Measurements from ENCODE around the gene FAM241B. TPM values are rescaled to one million over a fixed set of nuclear protein-coding genes. Genes with fewer than 3 reads are reported as not detected.

The FAM241B gene
- total RNA-seq, 1 donor from 2014 or later = 0.98 TPM

- no peak overlapping the region for H3K4me3 ChIP-seq
- TF ChIP-seq POLR2A (IDR thresholded peaks at IDR 0.05) (no peak), POLR2AphosphoS5 (IDR thresholded peaks at IDR 0.05; ENCODE audit: insufficient read depth in 1 of 2, low read depth in 1 of 2) (no peak), CTCF (IDR thresholded peaks at IDR 0.05) (no peak)
- intact Hi-C loops (cut with DNase I) = no loop called here
- peaks cover 16% of the 10 kb centered on the region for H3K4me1 ChIP-seq
- no peaks in the 10 kb centered on the region for H3K27me3 ChIP-seq
- DNase-seq (ENCODE audit: extremely low spot score in 2 of 2) = no peak
- no peaks in the 10 kb centered on the region for H3K36me3 ChIP-seq
- H3K9me3 ChIP-seq = no peaks in the 10 kb centered on the region
- no peak overlapping the region for H3K27ac ChIP-seq
These were observed 50.6 kb downstream of the FAM241B start for GRCh38 chr10:69680610-69681009.

- Histone ChIP-seq H3K36me3 (no peaks in the 10 kb centered on the region), H3K27me3 (no peaks in the 10 kb centered on the region), H3K9me3 (no peaks in the 10 kb centered on the region), H3K4me3 (no peak overlapping the region), H3K4me1 (peaks cover 24% of the 10 kb centered on the region), H3K27ac (no peak overlapping the region)
- TF ChIP-seq CTCF (IDR thresholded peaks at IDR 0.05) (no peak), POLR2AphosphoS5 (IDR thresholded peaks at IDR 0.05; ENCODE audit: insufficient read depth in 1 of 2, low read depth in 1 of 2) (no peak), POLR2A (IDR thresholded peaks at IDR 0.05) (no peak)
- intact Hi-C loops (cut with DNase I) = no loop called here
- DNase-seq (ENCODE audit: extremely low spot score in 2 of 2) = no peak
These were observed 51.4 kb downstream of the FAM241B start for GRCh38 chr10:69681436-69681835.

- no peaks in the 10 kb centered on the region for H3K36me3 ChIP-seq
- H3K27ac ChIP-seq = no peak overlapping the region
- peaks cover 25% of the 10 kb centered on the region for H3K4me1 ChIP-seq
- intact Hi-C loops (cut with DNase I) = no loop called here
- TF ChIP-seq POLR2A (IDR thresholded peaks at IDR 0.05) (no peak), POLR2AphosphoS5 (IDR thresholded peaks at IDR 0.05; ENCODE audit: insufficient read depth in 1 of 2, low read depth in 1 of 2) (no peak), CTCF (IDR thresholded peaks at IDR 0.05) (no peak)
- DNase-seq (ENCODE audit: extremely low spot score in 2 of 2) = no peak
- no peaks in the 10 kb centered on the region for H3K9me3 ChIP-seq
- no peak overlapping the region for H3K4me3 ChIP-seq
- no peaks in the 10 kb centered on the region for H3K27me3 ChIP-seq
These were observed 53.0 kb downstream of the FAM241B start for GRCh38 chr10:69682955-69683474.

Other genes starting within 250 kb of the FAM241B start
- 6.1 TPM for gene TACR2, start 213.3 kb upstream of the FAM241B start, total RNA-seq
- 26.5 TPM for gene TSPAN15, start 178.8 kb upstream of the FAM241B start, total RNA-seq
- not detected for gene NEUROG3, start 56.8 kb upstream of the FAM241B start, total RNA-seq
- gene COL13A1, start 171.7 kb downstream of the FAM241B start, total RNA-seq = not detected

Measured in vagina (tissue), 2 donors.